Activated CD4-positive, alpha-beta T cell treated with anti-CD3 and anti-CD28 coated beads for 36 hours (primary cell): Measurements from ENCODE around the gene TMEM203. TPM values are rescaled to one million over a fixed set of nuclear protein-coding genes. Genes with fewer than 3 reads are reported as not detected.

Source experiments
- ATAC-seq: fragments of 200-7000 bp; cut with Tn5 transposase; one replicate; pipeline ENCODE4 v1.10.0; 2021; ENCODE audit warnings: mild to moderate bottlenecking, moderate library complexity
- CTCF ChIA-PET: fragments of 350-600 bp; sonication (Branson Sonifier 250); formaldehyde crosslinking; loops from one replicate; lab custom pipeline; 2021; ENCODE audit warnings: antibody characterized with exemption; lab: Charles Lee
- POLR2A ChIA-PET: fragments of 350-600 bp; sonication (Branson Sonifier 250); formaldehyde crosslinking; loops from one replicate; lab custom pipeline; 2021; ENCODE audit warnings: antibody characterized with exemption, inconsistent platforms; lab: Charles Lee
- DNase-seq: peaks from one replicate; pipeline ENCODE4 v3.0.0-alpha.2; 2020
- H3K27ac Mint-ChIP-seq: one replicate; pipeline ENCODE4 v1.8.0; 2021; ENCODE audit warnings: mixed read lengths
- H3K27me3 Mint-ChIP-seq: one replicate; pipeline ENCODE4 v1.8.0; 2021; ENCODE audit warnings: mixed read lengths
- H3K36me3 Mint-ChIP-seq: one replicate; pipeline ENCODE4 v1.8.0; 2021; ENCODE audit warnings: low read depth, mixed read lengths
- H3K4me1 Mint-ChIP-seq: one replicate; pipeline ENCODE4 v1.8.0; 2021; ENCODE audit warnings: mixed read lengths
- H3K4me3 Mint-ChIP-seq: one replicate; pipeline ENCODE4 v1.8.0; 2021; ENCODE audit warnings: mild to moderate bottlenecking, moderate library complexity, mixed read lengths
- H3K9me3 Mint-ChIP-seq: one replicate; pipeline ENCODE4 v1.8.0; 2021; ENCODE audit warnings: low read depth, mixed read lengths
- intact Hi-C, 2 experiments: fragments of 100-400 bp; cut with DNase I in 1 of 2; cut with micrococcal nuclease in 1 of 2; formaldehyde crosslinking; loops; one replicate each; pipeline versions ENCODE4 v1.14.2 to v1.15.1; 2022 to 2024; cut with DNase I, micrococcal nuclease
- total RNA-seq, 2 experiments: library from RNA; stranded (reverse); gene quantifications; one replicate each; pipeline ENCODE4 v1.2.3, GENCODE V29; 2021

The TMEM203 gene
- total RNA-seq, 2 experiments from 2014 or later = 25.0 to 30.7 TPM

GRCh38 chr9:137234758-137235423 is 29.4 kb upstream of the TMEM203 start:
- intact Hi-C loops = loop anchor here in 1 of 2 experiments (5.0 kb wide), 1 partner anchor 188 kb away; the partner anchor contains the start of gene NPDC1
- ChIA-PET CTCF (interaction anchor here (0.6 kb wide), 1 partner anchor 206 kb away, joined by 3 read pairs; no protein-coding TSS in a partner anchor), POLR2A (no interaction called here)
- peaks cover 12% of the 10 kb centered on the region for H3K4me1 Mint-ChIP-seq
- no peak overlapping the region for H3K4me3 Mint-ChIP-seq
- H3K9me3 Mint-ChIP-seq = no peaks in the 10 kb centered on the region
- no peak for DNase-seq
- H3K36me3 Mint-ChIP-seq = no peaks in the 10 kb centered on the region
- H3K27ac Mint-ChIP-seq = no peak overlapping the region
- peaks cover 2% of the 10 kb centered on the region for H3K27me3 Mint-ChIP-seq
- ATAC-seq = no peak

DNA sequence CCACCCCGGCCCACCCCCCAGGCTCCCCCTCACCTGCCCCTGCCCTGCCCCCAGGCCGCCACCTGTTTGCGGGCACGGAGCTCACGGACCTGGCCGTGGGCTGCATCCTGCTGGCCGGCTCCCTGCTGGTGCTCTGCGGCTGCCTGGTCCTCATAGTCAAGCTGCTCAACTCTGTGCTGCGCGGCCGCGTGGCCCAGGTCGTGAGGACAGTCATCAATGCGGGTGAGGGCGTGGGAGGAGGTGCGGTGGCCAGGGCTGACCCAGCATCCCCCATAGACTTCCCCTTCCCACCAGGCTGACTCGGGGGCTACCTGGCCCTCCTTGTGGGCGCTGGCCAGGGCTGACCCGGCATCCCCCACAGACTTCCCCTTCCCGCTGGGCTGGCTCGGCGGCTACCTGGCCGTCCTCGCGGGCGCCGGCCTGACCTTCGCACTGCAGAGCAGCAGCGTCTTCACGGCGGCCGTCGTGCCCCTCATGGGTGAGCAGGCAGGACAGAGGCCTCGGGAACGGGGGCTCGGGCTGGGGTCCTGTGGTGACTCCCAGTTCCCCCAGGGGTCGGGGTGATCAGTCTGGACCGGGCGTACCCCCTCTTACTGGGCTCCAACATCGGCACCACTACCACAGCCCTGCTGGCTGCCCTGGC is 28.7 kb upstream of the TMEM203 start:
- peaks cover 2% of the 10 kb centered on the region for H3K27me3 Mint-ChIP-seq
- H3K4me3 Mint-ChIP-seq = no peak overlapping the region
- ChIA-PET CTCF (no interaction called here), POLR2A (no interaction called here)
- no peaks in the 10 kb centered on the region for H3K36me3 Mint-ChIP-seq
- peaks cover 10% of the 10 kb centered on the region for H3K4me1 Mint-ChIP-seq
- DNase-seq = no peak
- intact Hi-C loops = no loop called here
- no peak overlapping the region for H3K27ac Mint-ChIP-seq
- H3K9me3 Mint-ChIP-seq = no peaks in the 10 kb centered on the region
- ATAC-seq = no peak

DNA sequence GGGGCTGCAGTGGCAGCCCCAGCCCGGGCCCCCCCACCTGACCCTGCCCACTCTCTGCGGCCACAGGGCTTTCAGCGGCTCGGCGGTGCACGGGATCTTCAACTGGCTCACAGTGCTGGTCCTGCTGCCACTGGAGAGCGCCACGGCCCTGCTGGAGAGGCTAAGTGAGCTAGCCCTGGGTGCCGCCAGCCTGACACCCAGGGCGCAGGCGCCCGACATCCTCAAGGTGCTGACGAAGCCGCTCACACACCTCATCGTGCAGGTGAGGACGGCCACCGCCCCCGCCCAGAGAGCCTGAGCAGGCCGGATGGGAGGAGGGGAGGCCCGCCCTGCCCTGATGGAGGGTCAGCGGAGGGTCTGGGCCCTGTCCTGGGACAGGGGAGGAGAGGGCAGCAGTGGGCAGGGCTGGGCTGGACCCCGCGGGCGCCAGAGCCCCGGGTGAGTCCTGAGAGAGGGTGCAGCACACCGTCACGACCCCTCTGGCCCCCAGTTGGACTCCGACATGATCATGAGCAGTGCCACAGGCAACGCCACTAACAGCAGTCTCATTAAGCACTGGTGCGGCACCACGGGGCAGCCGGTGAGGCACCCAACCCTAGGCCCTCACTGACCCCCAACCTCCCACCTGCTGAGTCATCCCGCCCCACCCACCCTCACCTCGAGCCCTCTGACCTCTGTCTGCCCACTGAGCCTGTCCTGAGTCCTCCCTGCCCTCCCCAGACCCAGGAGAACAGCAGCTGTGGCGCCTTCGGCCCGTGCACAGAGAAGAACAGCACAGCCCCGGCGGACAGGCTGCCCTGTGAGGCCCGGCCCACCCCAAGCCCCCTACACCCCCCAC is 27.9 kb upstream of the TMEM203 start:
- Mint-ChIP-seq H3K27ac (no peak overlapping the region), H3K9me3 (no peaks in the 10 kb centered on the region), H3K4me3 (no peak overlapping the region), H3K4me1 (peaks cover 5% of the 10 kb centered on the region), H3K27me3 (peaks cover 2% of the 10 kb centered on the region), H3K36me3 (no peaks in the 10 kb centered on the region)
- POLR2A ChIA-PET = no interaction called here
- no peak for DNase-seq
- CTCF ChIA-PET = interaction anchor here (0.6 kb wide), 1 partner anchor 26 kb away, joined by 3 read pairs; no protein-coding TSS in a partner anchor
- intact Hi-C loops = no loop called here
- no peak for ATAC-seq

- Mint-ChIP-seq H3K27me3 (peaks cover 4% of the 10 kb centered on the region), H3K36me3 (no peaks in the 10 kb centered on the region), H3K4me3 (no peak overlapping the region), H3K9me3 (no peaks in the 10 kb centered on the region), H3K4me1 (peaks cover 7% of the 10 kb centered on the region), H3K27ac (no peak overlapping the region)
- no peak for ATAC-seq
- CTCF ChIA-PET = interaction anchor here (0.6 kb wide), 1 partner anchor 25 kb away, joined by 3 read pairs; no protein-coding TSS in a partner anchor
- intact Hi-C loops = no loop called here
- POLR2A ChIA-PET = no interaction called here
- DNase-seq = no peak
Measured at GRCh38 chr9:137232510-137232909, 27.1 kb upstream of the TMEM203 start.

DNA sequence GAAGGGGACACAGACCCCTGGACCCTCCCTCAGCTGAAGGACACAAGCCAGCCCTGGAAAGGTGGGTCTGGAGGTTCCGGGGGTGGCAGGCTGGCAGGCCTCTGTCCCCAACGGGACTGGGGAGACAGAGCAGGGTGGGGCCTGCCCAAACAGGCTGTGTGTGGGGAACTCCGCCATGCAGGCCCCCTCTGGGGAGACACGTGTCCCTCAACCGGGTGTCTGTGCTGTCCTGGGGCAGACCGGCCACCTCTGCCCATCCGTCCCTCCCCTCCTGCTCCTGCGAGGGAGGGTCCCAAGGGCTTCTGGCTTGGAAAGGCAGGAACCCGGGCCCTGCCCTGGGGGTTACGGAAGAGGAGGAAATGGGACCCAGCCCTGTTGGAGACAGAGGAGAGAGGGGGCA is 26.7 kb upstream of the TMEM203 start:
- H3K9me3 Mint-ChIP-seq = no peaks in the 10 kb centered on the region
- no peak for ATAC-seq

DNA sequence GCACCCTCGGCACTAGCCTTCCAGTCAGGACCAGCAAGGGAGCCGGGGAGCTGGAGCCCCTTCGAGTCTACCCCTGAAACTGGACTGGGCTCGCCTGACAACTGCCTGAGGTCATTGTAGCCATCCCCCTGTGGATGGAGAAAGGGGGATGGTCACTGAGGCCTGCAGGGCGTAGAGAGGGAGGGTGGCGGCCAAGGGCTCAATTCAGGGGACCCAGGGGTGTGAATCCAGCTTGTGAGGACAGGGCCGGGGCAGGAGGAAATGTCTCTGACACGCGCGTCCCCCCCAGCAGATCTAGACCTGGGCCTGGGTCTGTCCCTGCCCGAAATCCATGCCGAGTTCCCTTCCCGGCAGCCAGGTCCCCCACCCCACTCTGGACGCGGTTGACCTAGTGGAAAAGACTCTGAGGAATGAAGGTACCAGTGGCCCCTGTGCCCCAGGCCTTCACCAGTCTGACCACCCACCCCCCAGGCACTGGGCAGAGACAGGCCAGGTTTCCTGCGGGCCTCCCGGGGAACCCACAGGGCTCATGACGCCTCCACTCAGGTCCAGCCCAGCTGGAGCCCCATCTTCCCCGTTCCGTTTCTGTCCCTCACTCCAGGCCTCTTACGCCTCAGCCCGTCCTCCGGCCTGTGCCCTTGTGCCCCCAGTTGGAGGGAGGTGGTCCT is 26.1 kb upstream of the TMEM203 start:
- intact Hi-C loops = no loop called here
- Mint-ChIP-seq H3K4me1 (peaks cover 2% of the 10 kb centered on the region), H3K27ac (no peak overlapping the region), H3K36me3 (no peaks in the 10 kb centered on the region), H3K4me3 (no peak overlapping the region), H3K27me3 (peaks cover 4% of the 10 kb centered on the region), H3K9me3 (no peaks in the 10 kb centered on the region)
- DNase-seq (no peak), ATAC-seq (no peak)
- CTCF ChIA-PET = no interaction called here
- POLR2A ChIA-PET = no interaction called here

More for the DNA sequence above, 26.7 kb upstream of the TMEM203 start:
- peaks cover 4% of the 10 kb centered on the region for H3K27me3 Mint-ChIP-seq
- CTCF ChIA-PET = no interaction called here
- no peak for DNase-seq
- H3K4me3 Mint-ChIP-seq = no peak overlapping the region
- intact Hi-C loops = no loop called here
- H3K36me3 Mint-ChIP-seq = no peaks in the 10 kb centered on the region
- no peak overlapping the region for H3K27ac Mint-ChIP-seq
- POLR2A ChIA-PET = no interaction called here
- peaks cover 5% of the 10 kb centered on the region for H3K4me1 Mint-ChIP-seq

GRCh38 chr9:137230705-137231371 is 25.4 kb upstream of the TMEM203 start, which contains the start of gene SLC34A3:
Gene SLC34A3 (plus strand): TSS chr9:137230901. CDS start chr9:137231703, 802 bp downstream.
- Mint-ChIP-seq H3K4me1 (peaks cover 2% of the 10 kb centered on the region), H3K9me3 (no peaks in the 10 kb centered on the region), H3K27ac (no peak within 1 kb of the TSS), H3K36me3 (no peaks in the 10 kb centered on the region), H3K4me3 (no peak within 1 kb of the TSS), H3K27me3 (peaks cover 4% of the 10 kb centered on the region)
- intact Hi-C loops = no loop called here
- ATAC-seq (no peak), DNase-seq (no peak)
- ChIA-PET CTCF (no interaction called here), POLR2A (no interaction called here)

DNA sequence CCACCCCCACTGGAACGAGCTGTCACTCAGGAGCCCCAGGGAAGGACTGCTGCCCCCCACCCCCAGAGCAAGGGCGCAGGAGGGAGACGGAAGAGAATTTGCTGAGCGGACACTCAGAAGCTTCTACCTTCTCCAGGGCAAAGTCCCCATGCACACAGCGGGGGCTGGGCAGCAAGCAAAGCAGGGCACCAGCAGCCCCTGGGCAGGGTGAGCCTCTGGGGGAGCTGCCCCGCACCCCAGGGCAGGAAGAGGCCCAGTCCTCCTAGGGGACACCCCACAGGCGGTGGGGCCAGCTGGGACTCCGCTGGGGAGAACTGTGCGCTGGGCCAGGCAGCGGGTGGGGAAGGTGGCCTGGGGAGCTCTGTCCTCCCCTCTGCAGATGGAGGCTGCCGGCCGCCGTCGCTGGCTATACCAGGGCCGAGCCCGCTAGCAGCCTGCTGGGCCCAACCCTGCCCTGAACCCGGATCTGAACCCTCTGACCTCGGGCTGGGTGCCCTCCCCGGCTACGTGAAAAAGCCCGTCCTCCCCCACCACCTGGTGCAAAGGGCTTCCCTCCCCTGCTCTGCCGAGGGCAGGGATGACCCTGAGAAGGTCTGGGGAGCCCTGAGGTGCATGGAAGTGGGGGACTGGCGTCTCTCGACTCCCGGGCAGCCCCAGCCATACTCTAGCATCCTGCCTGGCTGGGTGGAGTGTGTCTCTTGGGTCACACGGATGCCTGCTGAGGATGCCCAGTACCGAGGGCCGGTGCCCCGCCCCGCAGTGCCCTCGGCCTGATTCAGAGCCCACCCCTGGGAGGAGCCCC is 24.7 kb upstream of the TMEM203 start:
- ATAC-seq = no peak
- Mint-ChIP-seq H3K27ac (no peak overlapping the region), H3K27me3 (peaks cover 4% of the 10 kb centered on the region), H3K4me1 (peaks cover 5% of the 10 kb centered on the region), H3K4me3 (no peak overlapping the region), H3K36me3 (no peaks in the 10 kb centered on the region), H3K9me3 (no peaks in the 10 kb centered on the region)
- no peak for DNase-seq
- ChIA-PET CTCF (interaction anchor here (0.5 kb wide), 1 partner anchor 95 kb away, joined by 3 read pairs; no protein-coding TSS in a partner anchor), POLR2A (no interaction called here)
- intact Hi-C loops = loop anchor here in 1 of 2 experiments (10.0 kb wide), 2 partner anchors 185 to 445 kb away; partner anchors contain the start of gene NPDC1

DNA sequence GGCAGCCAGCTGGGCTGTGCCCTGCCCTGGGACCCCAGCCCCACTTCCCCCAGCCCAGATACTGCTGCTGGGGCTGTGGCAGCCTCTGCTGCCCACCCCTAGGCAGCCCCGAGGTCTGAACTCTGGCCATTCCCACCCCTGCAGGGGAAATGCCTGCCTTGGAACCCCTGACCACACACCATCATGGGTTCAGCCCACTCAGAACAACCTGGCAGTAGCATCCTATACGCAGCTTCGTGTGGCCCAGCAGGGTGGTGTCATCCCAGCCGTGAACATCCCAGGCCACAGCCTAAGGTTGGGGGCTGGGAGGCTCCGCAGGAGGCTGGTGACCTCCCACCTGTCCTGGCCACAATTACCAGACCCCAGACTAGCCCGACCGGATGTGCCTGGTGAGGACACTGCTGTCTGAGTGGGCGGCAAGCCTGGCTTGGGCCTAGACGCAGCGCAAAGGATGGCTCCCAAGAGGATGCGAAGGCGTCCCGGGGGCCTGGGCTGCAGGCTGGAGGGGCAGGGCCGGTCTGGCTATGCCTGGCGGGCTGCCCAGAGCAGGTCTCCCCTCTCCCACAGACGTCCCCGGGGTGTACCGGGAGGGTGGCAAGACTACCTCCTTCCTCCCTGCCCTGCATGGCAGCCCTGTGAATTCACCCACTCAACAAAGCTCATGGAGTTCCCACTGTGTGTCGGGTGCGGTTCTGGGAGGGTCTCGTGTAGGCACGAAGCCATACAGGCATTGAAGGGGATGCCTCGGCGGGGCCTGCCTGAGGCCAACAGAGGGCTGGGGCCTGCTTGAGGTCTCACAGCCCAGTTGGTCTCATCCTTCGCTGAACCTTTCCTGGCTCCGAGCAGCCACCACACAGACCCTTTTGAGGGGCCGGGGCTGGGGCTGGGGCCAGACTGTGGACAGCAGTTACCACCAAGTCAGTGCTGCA is 23.8 kb upstream of the TMEM203 start:
- ATAC-seq (no peak), DNase-seq (no peak)
- intact Hi-C loops = loop anchor here in 1 of 2 experiments (10.0 kb wide), 2 partner anchors 184 to 444 kb away; partner anchors contain the start of gene NPDC1
- Mint-ChIP-seq H3K27ac (no peak overlapping the region), H3K9me3 (no peaks in the 10 kb centered on the region), H3K4me3 (no peak overlapping the region), H3K36me3 (no peaks in the 10 kb centered on the region), H3K27me3 (peaks cover 2% of the 10 kb centered on the region), H3K4me1 (peaks cover 8% of the 10 kb centered on the region)
- CTCF ChIA-PET = interaction anchor here (0.5 to 0.7 kb wide), 2 partner anchors 12 to 183 kb away, joined by 3 read pairs; no protein-coding TSS in a partner anchor
- POLR2A ChIA-PET = no interaction called here
